NCI-H2029 (cell line): ENCODE measurements around the gene MRTFA.

Experiments
- DNase-seq: peaks from one replicate; lab custom pipeline; 2025; lab: John Stamatoyannopoulos, UW

The MRTFA gene

GRCh38 chr22:40410731-40411505 lies 225.6 kb downstream of the MRTFA start:
- no peak for DNase-seq

- DNase-seq: no peak
Observed at GRCh38 chr22:40410272-40410671, 226.2 kb downstream of the MRTFA start.

GRCh38 chr22:40409613-40410113 lies 226.9 kb downstream of the MRTFA start:
- DNase-seq: no peak

GRCh38 chr22:40408718-40409612 lies 227.6 kb downstream of the MRTFA start:
- no peak for DNase-seq

GRCh38 chr22:40407831-40408717 lies 228.4 kb downstream of the MRTFA start:
- no peak for DNase-seq

GRCh38 chr22:40407021-40407761 lies 229.3 kb downstream of the MRTFA start:
- DNase-seq: no peak

- no peak for DNase-seq
Observed at GRCh38 chr22:40406063-40406890, 230.2 kb downstream of the MRTFA start.

GRCh38 chr22:40405178-40406062 lies 231.1 kb downstream of the MRTFA start:
- DNase-seq: no peak

GRCh38 chr22:40404251-40405177 lies 232.0 kb downstream of the MRTFA start:
- no peak for DNase-seq

- no peak for DNase-seq
Observed at GRCh38 chr22:40403651-40404050, 232.9 kb downstream of the MRTFA start.

GRCh38 chr22:40403141-40403540 lies 233.4 kb downstream of the MRTFA start:
- no peak for DNase-seq

GRCh38 chr22:40401981-40402406 lies 234.5 kb downstream of the MRTFA start:
- no peak for DNase-seq

- no peak for DNase-seq
Observed at GRCh38 chr22:40401532-40401931, 235.0 kb downstream of the MRTFA start.

GRCh38 chr22:40400159-40400558 lies 236.4 kb downstream of the MRTFA start:
- no peak for DNase-seq

- DNase-seq: no peak
Observed at GRCh38 chr22:40399621-40400020, 236.9 kb downstream of the MRTFA start.

GRCh38 chr22:40397396-40397795 lies 239.1 kb downstream of the MRTFA start:
- DNase-seq: no peak

GRCh38 chr22:40396882-40397281 lies 239.6 kb downstream of the MRTFA start:
- peak; percentile 79 for DNase-seq

- DNase-seq: no peak
Observed at GRCh38 chr22:40395607-40396006, 240.9 kb downstream of the MRTFA start.
